ENCODE results near the gene HAL. TPM values are rescaled to one million over a fixed set of nuclear protein-coding genes. Genes with fewer than 3 reads are reported as not detected.

HAL gene
- total and polyA plus RNA-seq, 4 donors, result 62.4 to 174 (median 119) TPM

DNA sequence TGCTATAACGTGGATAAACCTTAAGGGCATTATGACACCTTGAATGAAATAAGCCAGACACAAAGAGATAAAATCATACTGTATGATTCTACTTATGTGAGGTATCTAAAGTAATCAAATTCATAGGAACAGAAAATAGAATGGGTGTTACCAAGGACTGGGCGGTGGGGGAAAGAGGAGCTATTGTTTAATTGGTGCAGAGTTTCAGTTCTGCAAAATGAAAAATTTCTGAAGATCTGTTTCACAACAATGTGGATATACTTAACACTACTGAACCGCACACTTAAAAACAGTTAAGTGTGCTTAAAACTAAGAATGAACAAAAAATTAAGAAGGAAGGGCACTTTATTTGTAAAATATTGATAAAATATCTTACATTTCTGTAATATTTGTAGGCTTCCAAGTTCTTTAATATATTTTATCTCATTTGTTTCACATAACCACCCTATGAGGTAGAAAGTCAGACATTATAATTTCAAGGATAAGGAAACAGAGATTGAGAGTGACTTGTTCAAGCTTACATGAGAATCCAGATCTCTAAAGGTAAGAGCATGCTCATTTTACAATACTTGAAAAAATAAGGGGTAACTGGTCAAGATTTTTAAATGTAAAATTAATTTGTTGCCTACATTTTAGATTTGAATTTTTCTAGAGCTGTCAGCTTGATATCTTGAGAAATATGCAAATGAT, 24.3 kb upstream of the HAL start (continued):
- TF ChIP-seq, protein P1, sequence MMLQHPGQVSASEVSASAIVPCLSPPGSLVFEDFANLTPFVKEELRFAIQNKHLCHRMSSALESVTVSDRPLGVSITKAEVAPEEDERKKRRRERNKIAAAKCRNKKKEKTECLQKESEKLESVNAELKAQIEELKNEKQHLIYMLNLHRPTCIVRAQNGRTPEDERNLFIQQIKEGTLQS (IDR thresholded peaks at IDR 0.05), result no peak

DNA sequence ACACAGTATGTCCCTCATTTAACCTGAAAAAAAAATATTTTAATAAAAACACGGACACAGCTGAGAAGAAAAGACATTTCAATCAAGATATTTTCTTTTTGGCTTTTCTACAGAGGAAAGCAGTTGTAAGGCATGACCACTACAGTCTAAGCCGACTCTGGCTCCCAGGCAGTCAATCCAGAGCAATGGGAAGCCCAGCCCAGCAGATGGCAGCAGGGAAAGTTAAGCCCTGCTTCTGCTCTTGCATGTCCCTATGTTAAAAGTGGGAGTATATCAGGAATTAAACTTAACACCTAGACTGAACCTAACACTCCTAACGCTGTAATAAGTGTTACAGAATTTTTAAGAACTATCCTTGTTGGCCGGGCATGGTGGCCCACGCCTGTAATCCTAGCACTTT, 19.5 kb upstream of the HAL start:
- TF ChIP-seq, protein P2, sequence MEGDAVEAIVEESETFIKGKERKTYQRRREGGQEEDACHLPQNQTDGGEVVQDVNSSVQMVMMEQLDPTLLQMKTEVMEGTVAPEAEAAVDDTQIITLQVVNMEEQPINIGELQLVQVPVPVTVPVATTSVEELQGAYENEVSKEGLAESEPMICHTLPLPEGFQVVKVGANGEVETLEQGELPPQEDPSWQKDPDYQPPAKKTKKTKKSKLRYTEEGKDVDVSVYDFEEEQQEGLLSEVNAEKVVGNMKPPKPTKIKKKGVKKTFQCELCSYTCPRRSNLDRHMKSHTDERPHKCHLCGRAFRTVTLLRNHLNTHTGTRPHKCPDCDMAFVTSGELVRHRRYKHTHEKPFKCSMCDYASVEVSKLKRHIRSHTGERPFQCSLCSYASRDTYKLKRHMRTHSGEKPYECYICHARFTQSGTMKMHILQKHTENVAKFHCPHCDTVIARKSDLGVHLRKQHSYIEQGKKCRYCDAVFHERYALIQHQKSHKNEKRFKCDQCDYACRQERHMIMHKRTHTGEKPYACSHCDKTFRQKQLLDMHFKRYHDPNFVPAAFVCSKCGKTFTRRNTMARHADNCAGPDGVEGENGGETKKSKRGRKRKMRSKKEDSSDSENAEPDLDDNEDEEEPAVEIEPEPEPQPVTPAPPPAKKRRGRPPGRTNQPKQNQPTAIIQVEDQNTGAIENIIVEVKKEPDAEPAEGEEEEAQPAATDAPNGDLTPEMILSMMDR (IDR thresholded peaks at IDR 0.05; ENCODE audit: low read depth, low read length, missing input control), result peak; percentile 42
- TF ChIP-seq GABPA (IDR thresholded peaks at IDR 0.05 in 1 of 2, conservative IDR thresholded peaks at IDR 0.05 in 1 of 2), result no peak
- TF ChIP-seq RAD21 (IDR thresholded peaks at IDR 0.05), result peak; percentile 62 to 77
- TF ChIP-seq, protein P3, sequence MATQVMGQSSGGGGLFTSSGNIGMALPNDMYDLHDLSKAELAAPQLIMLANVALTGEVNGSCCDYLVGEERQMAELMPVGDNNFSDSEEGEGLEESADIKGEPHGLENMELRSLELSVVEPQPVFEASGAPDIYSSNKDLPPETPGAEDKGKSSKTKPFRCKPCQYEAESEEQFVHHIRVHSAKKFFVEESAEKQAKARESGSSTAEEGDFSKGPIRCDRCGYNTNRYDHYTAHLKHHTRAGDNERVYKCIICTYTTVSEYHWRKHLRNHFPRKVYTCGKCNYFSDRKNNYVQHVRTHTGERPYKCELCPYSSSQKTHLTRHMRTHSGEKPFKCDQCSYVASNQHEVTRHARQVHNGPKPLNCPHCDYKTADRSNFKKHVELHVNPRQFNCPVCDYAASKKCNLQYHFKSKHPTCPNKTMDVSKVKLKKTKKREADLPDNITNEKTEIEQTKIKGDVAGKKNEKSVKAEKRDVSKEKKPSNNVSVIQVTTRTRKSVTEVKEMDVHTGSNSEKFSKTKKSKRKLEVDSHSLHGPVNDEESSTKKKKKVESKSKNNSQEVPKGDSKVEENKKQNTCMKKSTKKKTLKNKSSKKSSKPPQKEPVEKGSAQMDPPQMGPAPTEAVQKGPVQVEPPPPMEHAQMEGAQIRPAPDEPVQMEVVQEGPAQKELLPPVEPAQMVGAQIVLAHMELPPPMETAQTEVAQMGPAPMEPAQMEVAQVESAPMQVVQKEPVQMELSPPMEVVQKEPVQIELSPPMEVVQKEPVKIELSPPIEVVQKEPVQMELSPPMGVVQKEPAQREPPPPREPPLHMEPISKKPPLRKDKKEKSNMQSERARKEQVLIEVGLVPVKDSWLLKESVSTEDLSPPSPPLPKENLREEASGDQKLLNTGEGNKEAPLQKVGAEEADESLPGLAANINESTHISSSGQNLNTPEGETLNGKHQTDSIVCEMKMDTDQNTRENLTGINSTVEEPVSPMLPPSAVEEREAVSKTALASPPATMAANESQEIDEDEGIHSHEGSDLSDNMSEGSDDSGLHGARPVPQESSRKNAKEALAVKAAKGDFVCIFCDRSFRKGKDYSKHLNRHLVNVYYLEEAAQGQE (IDR thresholded peaks at IDR 0.05), result no peak
- Histone ChIP-seq H3K9me3 (ENCODE audit: control insufficient read depth in 4 of 4, low read length in 3 of 4) (no peaks in the 10 kb centered on the region), H3K4me3 (ENCODE audit: low read depth in 1 of 3, low read length in 3 of 3) (no peak overlapping the region), H3K27ac (ENCODE audit: low read depth in 1 of 2, low read length in 2 of 2) (no peak overlapping the region), H3K4me1 (ENCODE audit: control insufficient read depth in 4 of 4, insufficient read depth in 4 of 4, low read length in 3 of 4) (no peaks in the 10 kb centered on the region), H3K36me3 (ENCODE audit: control insufficient read depth in 4 of 4, insufficient read depth in 3 of 4, low read depth in 1 of 4, low read length in 3 of 4) (peaks cover 8 to 49% (median 33%) of the 10 kb centered on the region in 4 donors), H3K9ac (ENCODE audit: low read depth in 1 of 2, low read length in 2 of 2) (no peak overlapping the region), H3K27me3 (ENCODE audit: control insufficient read depth in 4 of 4, insufficient read depth in 4 of 4, low read length in 3 of 4) (no peaks in the 10 kb centered on the region)
- 77% methylated on average over 5 of the region's 5 CpGs for WGBS
- no peak for DNase-seq (ENCODE audit: low spot score)

DNA sequence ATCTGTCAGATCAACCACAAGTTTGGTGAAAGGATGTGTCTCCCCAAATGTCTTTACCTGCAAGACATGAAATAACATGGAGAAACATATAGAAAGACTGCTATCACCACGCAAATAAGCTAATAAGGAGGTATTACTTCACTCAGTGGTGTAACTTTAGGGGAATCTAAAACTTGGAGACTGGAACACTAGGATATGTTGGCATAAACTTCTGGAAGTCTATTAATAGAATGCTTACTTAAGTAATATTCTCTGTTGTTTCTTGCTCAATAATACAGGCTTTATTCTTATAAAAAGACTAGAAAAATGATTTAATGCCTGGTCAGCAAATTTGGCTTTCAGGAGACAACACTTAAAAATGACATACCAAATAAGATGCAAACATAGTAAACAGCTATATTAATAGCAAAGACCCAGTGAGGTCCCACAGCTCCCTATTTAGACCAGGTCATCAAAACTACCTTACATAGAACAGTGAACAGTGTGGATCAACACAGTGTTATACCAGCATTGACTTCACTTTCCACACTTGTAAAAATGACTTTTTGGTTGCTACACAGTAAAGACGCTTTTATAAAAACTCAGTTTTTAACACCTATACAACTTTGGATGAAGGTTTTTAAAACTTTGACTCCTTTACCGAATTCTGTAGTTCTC, 18.9 kb upstream of the HAL start:
- no peaks in the 10 kb centered on the region for H3K9me3 ChIP-seq (ENCODE audit: control insufficient read depth in 4 of 4, low read length in 3 of 4)

More for the DNA sequence above, 18.9 kb upstream of the HAL start:
- peaks cover 8 to 51% (median 35%) of the 10 kb centered on the region in 4 donors for H3K36me3 ChIP-seq (ENCODE audit: control insufficient read depth in 4 of 4, insufficient read depth in 3 of 4, low read depth in 1 of 4, low read length in 3 of 4)
- H3K4me1 ChIP-seq (ENCODE audit: control insufficient read depth in 4 of 4, insufficient read depth in 4 of 4, low read length in 3 of 4), result no peaks in the 10 kb centered on the region
- TF ChIP-seq JUND (IDR thresholded peaks at IDR 0.05), result no peak
- TF ChIP-seq SP1 (IDR thresholded peaks at IDR 0.05), result no peak
- no peak for TF ChIP-seq FOXA1 (IDR thresholded peaks at IDR 0.05)
- TF ChIP-seq, protein P4, sequence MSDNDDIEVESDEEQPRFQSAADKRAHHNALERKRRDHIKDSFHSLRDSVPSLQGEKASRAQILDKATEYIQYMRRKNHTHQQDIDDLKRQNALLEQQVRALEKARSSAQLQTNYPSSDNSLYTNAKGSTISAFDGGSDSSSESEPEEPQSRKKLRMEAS (IDR thresholded peaks at IDR 0.05), result no peak
- TF ChIP-seq, protein P5, sequence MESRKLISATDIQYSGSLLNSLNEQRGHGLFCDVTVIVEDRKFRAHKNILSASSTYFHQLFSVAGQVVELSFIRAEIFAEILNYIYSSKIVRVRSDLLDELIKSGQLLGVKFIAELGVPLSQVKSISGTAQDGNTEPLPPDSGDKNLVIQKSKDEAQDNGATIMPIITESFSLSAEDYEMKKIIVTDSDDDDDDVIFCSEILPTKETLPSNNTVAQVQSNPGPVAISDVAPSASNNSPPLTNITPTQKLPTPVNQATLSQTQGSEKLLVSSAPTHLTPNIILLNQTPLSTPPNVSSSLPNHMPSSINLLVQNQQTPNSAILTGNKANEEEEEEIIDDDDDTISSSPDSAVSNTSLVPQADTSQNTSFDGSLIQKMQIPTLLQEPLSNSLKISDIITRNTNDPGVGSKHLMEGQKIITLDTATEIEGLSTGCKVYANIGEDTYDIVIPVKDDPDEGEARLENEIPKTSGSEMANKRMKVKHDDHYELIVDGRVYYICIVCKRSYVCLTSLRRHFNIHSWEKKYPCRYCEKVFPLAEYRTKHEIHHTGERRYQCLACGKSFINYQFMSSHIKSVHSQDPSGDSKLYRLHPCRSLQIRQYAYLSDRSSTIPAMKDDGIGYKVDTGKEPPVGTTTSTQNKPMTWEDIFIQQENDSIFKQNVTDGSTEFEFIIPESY (IDR thresholded peaks at IDR 0.05), result no peak
- TF ChIP-seq EGR1 (IDR thresholded peaks at IDR 0.05; ENCODE audit: low read depth in 2 of 2), result no peak
- no peak for TF ChIP-seq FOXA2 (IDR thresholded peaks at IDR 0.05)
- no peak for TF ChIP-seq HNF4A (conservative IDR thresholded peaks at IDR 0.05)
- no peak for TF ChIP-seq NR2F2 (IDR thresholded peaks at IDR 0.05)
- TF ChIP-seq, protein P2 (IDR thresholded peaks at IDR 0.05; ENCODE audit: low read depth, low read length, missing input control), result no peak
- TF ChIP-seq RXRA (IDR thresholded peaks at IDR 0.05), result no peak
- no peak for TF ChIP-seq HNF4G (IDR thresholded peaks at IDR 0.05)
- 90% methylated on average over 3 of the region's 3 CpGs for WGBS
- H3K9ac ChIP-seq (ENCODE audit: low read depth in 1 of 2, low read length in 2 of 2), result no peak overlapping the region
- H3K27ac ChIP-seq (ENCODE audit: low read depth in 1 of 2, low read length in 2 of 2), result no peak overlapping the region
- no peak for DNase-seq (ENCODE audit: low spot score)
- no peak overlapping the region for H3K4me3 ChIP-seq (ENCODE audit: low read depth in 1 of 3, low read length in 3 of 3)
- H3K27me3 ChIP-seq (ENCODE audit: control insufficient read depth in 4 of 4, insufficient read depth in 4 of 4, low read length in 3 of 4), result no peaks in the 10 kb centered on the region
